Fibroblast of lung (primary cell): ENCODE measurements around the gene OSTC. TPM values are rescaled to one million over a fixed set of nuclear protein-coding genes. Genes with fewer than 3 reads are reported as not detected.

Source experiments
- DNase-seq, 2 donors: peaks; one replicate each; pipeline versions ENCODE4 v3.0.0 to v3.0.0-alpha.2; 2010; ENCODE audit warnings: low read depth in 2 of 2
- H2AFZ ChIP-seq: 2 replicates; pipeline ENCODE4 v1.5.1; 2012; ENCODE audit warnings: low read length, control low read depth, inconsistent platforms
- H3K27ac ChIP-seq: 2 replicates; pipeline ENCODE4 v1.5.1; 2011; ENCODE audit warnings: low read length, control low read depth; ENCODE audit not compliant: insufficient read depth
- H3K27me3 ChIP-seq: 2 replicates; pipeline ENCODE4 v1.5.1; 2011; ENCODE audit warnings: mild to moderate bottlenecking, low read length; ENCODE audit not compliant: control insufficient read depth, insufficient read depth
- H3K36me3 ChIP-seq: 2 replicates; pipeline ENCODE4 v1.5.1; 2011; ENCODE audit warnings: low read length; ENCODE audit not compliant: control insufficient read depth, insufficient read depth
- H3K4me1 ChIP-seq: 2 replicates; pipeline ENCODE4 v1.5.1; 2011; ENCODE audit warnings: low read length; ENCODE audit not compliant: control insufficient read depth, insufficient read depth; ENCODE audit errors: extremely low read depth
- H3K4me2 ChIP-seq: 2 replicates; pipeline ENCODE4 v1.5.1; 2011; ENCODE audit warnings: low read length, control low read depth; ENCODE audit not compliant: insufficient read depth; ENCODE audit errors: extremely low read depth
- H3K4me3 ChIP-seq, 4 experiments: fragments of 200-600 bp in 1 of 4; sonication (generic) in 1 of 4; replicated peaks in 1 of 4; 2 replicates each; pipeline ENCODE4 v1.5.1; 2011 to 2016; ENCODE audit warnings: low read length in 4 of 4, low read depth in 3 of 4, mild to moderate bottlenecking in 3 of 4, control low read depth in 2 of 4, inconsistent platforms in 1 of 4, mixed read lengths in 1 of 4; ENCODE audit not compliant: insufficient read depth in 1 of 4; ENCODE audit errors: control extremely low read depth in 1 of 4
- H3K79me2 ChIP-seq: 2 replicates; pipeline ENCODE4 v1.5.1; 2012; ENCODE audit warnings: mild to moderate bottlenecking, low read length, inconsistent platforms; ENCODE audit not compliant: control insufficient read depth, insufficient read depth
- H3K9ac ChIP-seq: 2 replicates; pipeline ENCODE4 v1.5.1; 2011; ENCODE audit warnings: mild to moderate bottlenecking, low read length, control low read depth; ENCODE audit not compliant: insufficient read depth
- H3K9me3 ChIP-seq: 2 replicates; pipeline ENCODE4 v1.5.1; 2012; ENCODE audit warnings: low read depth, low read length; ENCODE audit not compliant: control insufficient read depth, insufficient read depth
- H4K20me1 ChIP-seq: 2 replicates; pipeline ENCODE4 v1.5.1; 2011; ENCODE audit warnings: low read length; ENCODE audit not compliant: control insufficient read depth, insufficient read depth; ENCODE audit errors: extremely low read depth
- EZH2 ChIP-seq: IDR thresholded peaks from 2 replicates; pipeline ENCODE4 v1.5.1; 2012; ENCODE audit warnings: low read length, control low read depth, mild to moderate bottlenecking; ENCODE audit errors: missing control alignments
- polyA plus RNA-seq, 2 donors: library from polyadenylated mRNA; depleted of rRNA in 1 of 2; stranded (reverse) in 1 of 2; unstranded in 1 of 2; fragments of >200 nt; gene quantifications; 2 replicates each; pipeline ENCODE4 v1.2.1, GENCODE V29; 2011 to 2012; ENCODE audit warnings: missing spikeins in 1 of 2
- total RNA-seq: library from RNA; depleted of rRNA; stranded (reverse); fragments of >200 nt; gene quantifications from 2 replicates; pipeline ENCODE4 v1.2.1, GENCODE V29; 2014
- TF ChIP-seq, protein P1 (sequence below), 2 donors: IDR thresholded peaks in 1 of 2; conservative IDR thresholded peaks in 1 of 2; 1 replicate in 1 of 2; 2 replicates in 1 of 2; pipeline ENCODE4 v1.5.1; 2011 to 2012; ENCODE audit warnings: low read length in 2 of 2, control low read depth in 1 of 2, inconsistent platforms in 1 of 2, low read depth in 1 of 2, mild to moderate bottlenecking in 1 of 2

OSTC gene
- total and polyA plus RNA-seq, 2 donors (not counting 1 experiment from before 2014, with no cell fraction given) = 108 to 312 TPM

DNA sequence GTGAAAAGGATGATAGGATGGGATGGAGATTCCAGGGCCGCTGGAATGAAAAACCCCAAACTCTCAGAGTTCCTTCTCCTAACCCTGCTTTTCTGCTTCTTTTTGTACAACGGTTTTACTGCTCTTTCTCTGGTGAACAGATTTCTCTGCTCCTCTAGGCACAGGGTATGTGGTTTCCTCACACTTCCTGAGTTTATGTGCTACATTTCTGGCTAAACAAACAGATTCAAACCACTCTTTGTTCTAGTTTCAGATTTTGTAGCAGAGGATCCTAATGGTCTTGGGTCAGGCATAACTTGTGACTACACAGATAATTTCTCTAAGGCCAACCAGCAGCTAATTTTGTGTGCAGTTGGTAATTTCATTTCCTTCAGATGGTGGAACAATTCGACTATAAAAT is 52.6 kb downstream of the OSTC start:
- H3K27ac ChIP-seq = no peak overlapping the region
- DNase-seq = peak in 1 of 2 donors; percentile 55
- no peak for TF ChIP-seq EZH2
- TF ChIP-seq, protein P1, sequence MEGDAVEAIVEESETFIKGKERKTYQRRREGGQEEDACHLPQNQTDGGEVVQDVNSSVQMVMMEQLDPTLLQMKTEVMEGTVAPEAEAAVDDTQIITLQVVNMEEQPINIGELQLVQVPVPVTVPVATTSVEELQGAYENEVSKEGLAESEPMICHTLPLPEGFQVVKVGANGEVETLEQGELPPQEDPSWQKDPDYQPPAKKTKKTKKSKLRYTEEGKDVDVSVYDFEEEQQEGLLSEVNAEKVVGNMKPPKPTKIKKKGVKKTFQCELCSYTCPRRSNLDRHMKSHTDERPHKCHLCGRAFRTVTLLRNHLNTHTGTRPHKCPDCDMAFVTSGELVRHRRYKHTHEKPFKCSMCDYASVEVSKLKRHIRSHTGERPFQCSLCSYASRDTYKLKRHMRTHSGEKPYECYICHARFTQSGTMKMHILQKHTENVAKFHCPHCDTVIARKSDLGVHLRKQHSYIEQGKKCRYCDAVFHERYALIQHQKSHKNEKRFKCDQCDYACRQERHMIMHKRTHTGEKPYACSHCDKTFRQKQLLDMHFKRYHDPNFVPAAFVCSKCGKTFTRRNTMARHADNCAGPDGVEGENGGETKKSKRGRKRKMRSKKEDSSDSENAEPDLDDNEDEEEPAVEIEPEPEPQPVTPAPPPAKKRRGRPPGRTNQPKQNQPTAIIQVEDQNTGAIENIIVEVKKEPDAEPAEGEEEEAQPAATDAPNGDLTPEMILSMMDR (conservative IDR thresholded peaks at IDR 0.05 in 1 of 2, IDR thresholded peaks at IDR 0.05 in 1 of 2; ENCODE audit: low read depth in 1 of 2, low read length in 2 of 2) = no peak

DNA sequence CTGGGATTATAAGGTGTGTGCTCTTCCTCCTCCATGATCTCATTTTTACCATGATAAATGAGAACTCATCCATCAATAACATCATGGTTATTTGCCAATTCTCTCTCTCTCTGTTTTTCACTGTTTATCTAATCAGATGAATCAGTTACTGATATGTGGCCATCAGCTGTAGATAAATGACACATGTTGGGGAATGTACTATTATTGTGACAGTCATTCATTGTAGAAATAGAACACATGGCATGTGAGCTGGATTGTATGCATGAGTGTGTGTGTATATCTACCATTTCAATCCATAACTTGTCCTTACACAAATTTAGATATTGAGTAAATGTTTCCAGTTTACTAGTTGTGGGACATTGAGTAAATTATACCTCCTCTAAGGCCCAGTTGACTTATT is 53.0 kb downstream of the OSTC start:
- no peak overlapping the region for H3K4me2 ChIP-seq
- no peaks in the 10 kb centered on the region for H3K9me3 ChIP-seq
- no peaks in the 10 kb centered on the region for H3K4me1 ChIP-seq
- H3K4me3 ChIP-seq = no peak overlapping the region
- TF ChIP-seq, protein P1 (conservative IDR thresholded peaks at IDR 0.05 in 1 of 2, IDR thresholded peaks at IDR 0.05 in 1 of 2; ENCODE audit: low read depth in 1 of 2, low read length in 2 of 2) = no peak
- no peak overlapping the region for H3K27ac ChIP-seq
- no peaks in the 10 kb centered on the region for H3K36me3 ChIP-seq
- no peak for DNase-seq
- H2AFZ ChIP-seq = no peak overlapping the region
- H3K79me2 ChIP-seq = no peaks in the 10 kb centered on the region
- H3K9ac ChIP-seq = no peak overlapping the region
- H4K20me1 ChIP-seq = no peaks in the 10 kb centered on the region
- H3K27me3 ChIP-seq = no peaks in the 10 kb centered on the region

More for the DNA sequence above, 52.6 kb downstream of the OSTC start:
- Histone ChIP-seq H2AFZ (no peak overlapping the region), H4K20me1 (no peaks in the 10 kb centered on the region), H3K9ac (no peak overlapping the region), H3K4me2 (no peak overlapping the region), H3K9me3 (no peaks in the 10 kb centered on the region), H3K4me1 (no peaks in the 10 kb centered on the region), H3K79me2 (no peaks in the 10 kb centered on the region), H3K36me3 (no peaks in the 10 kb centered on the region), H3K27me3 (no peaks in the 10 kb centered on the region), H3K4me3 (no peak overlapping the region)

DNA sequence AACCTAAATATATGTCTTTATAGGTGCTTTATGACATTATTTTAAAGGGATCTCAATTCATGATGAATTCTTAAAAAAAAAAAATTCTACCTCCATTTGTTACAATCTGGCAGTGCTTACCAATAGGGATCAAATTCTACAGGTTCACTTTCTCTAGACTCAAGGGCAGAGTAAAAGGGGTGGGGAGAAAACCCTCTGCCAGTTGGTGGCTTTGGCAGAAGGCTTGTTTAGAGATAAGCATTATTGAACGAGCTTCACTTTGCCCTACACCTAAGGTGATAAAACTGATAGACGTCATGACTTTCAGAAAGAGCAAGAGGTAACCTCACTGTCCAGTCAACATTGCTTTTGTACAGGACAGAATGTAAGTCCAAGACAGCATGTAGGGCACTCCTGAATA is 53.6 kb downstream of the OSTC start:
- H3K4me3 ChIP-seq = no peak overlapping the region
- H3K79me2 ChIP-seq = no peaks in the 10 kb centered on the region
- H3K9ac ChIP-seq = no peak overlapping the region
- H3K27me3 ChIP-seq = no peaks in the 10 kb centered on the region
- no peaks in the 10 kb centered on the region for H3K9me3 ChIP-seq
- H4K20me1 ChIP-seq = no peaks in the 10 kb centered on the region
- H2AFZ ChIP-seq = no peak overlapping the region
- H3K4me1 ChIP-seq = no peaks in the 10 kb centered on the region
- no peak overlapping the region for H3K4me2 ChIP-seq
- no peak for DNase-seq
- no peaks in the 10 kb centered on the region for H3K36me3 ChIP-seq
- no peak overlapping the region for H3K27ac ChIP-seq
- TF ChIP-seq, protein P1 (conservative IDR thresholded peaks at IDR 0.05 in 1 of 2, IDR thresholded peaks at IDR 0.05 in 1 of 2; ENCODE audit: low read depth in 1 of 2, low read length in 2 of 2) = no peak
- no peak for TF ChIP-seq EZH2
